Immature natural killer cell (primary cell): ENCODE measurements around the gene SLC40A1. TPM values are rescaled to one million over a fixed set of nuclear protein-coding genes. Genes with fewer than 3 reads are reported as not detected.
A peak's percentile ranks its signal among the peaks of the same experiment; 100 is the strongest.
"Not testable (repeated sequence)": the region's sequence is repeated elsewhere in the genome, so short reads cannot be mapped to it uniquely, and the experiment has no call there.

Source experiments
- DNase-seq, 3 donors: peaks; one replicate each; pipeline ENCODE4 v3.0.0; 2022; ENCODE audit warnings: mixed read lengths in 1 of 3
- H3K27ac Mint-ChIP-seq, 6 donors: one replicate each; pipeline ENCODE4 v1.8.0; 2020; ENCODE audit warnings: mixed read lengths in 6 of 6, mild to moderate bottlenecking in 5 of 6, inconsistent platforms in 4 of 6, moderate library complexity in 3 of 6
- H3K27me3 Mint-ChIP-seq, 3 donors: one replicate each; pipeline ENCODE4 v1.8.0; 2020 to 2021; ENCODE audit warnings: low read depth in 3 of 3, mild to moderate bottlenecking in 3 of 3, mixed read lengths in 3 of 3, moderate library complexity in 3 of 3, inconsistent platforms in 1 of 3
- H3K36me3 Mint-ChIP-seq, 3 donors: one replicate each; pipeline ENCODE4 v1.8.0; 2020; ENCODE audit warnings: mixed read lengths in 3 of 3, inconsistent platforms in 2 of 3, mild to moderate bottlenecking in 2 of 3
- H3K4me1 Mint-ChIP-seq, 2 donors: one replicate each; pipeline ENCODE4 v1.8.0; 2020; ENCODE audit warnings: inconsistent platforms in 2 of 2, mild to moderate bottlenecking in 2 of 2, mixed read lengths in 2 of 2, moderate library complexity in 1 of 2
- H3K4me3 Mint-ChIP-seq, 5 donors: one replicate each; pipeline ENCODE4 v1.8.0; 2020; ENCODE audit warnings: mild to moderate bottlenecking in 5 of 5, mixed read lengths in 5 of 5, inconsistent platforms in 3 of 5, moderate library complexity in 3 of 5
- H3K9me3 Mint-ChIP-seq, 6 donors: one replicate each; pipeline ENCODE4 v1.8.0; 2020; ENCODE audit warnings: mild to moderate bottlenecking in 6 of 6, mixed read lengths in 6 of 6, inconsistent platforms in 4 of 6, moderate library complexity in 3 of 6
- polyA plus RNA-seq, 3 donors: library from polyadenylated mRNA; unstranded; fragments of 300-500 nt; fragmentation: Illumina TruSeq; gene quantifications; one replicate each; pipeline ENCODE4 v1.2.3, GENCODE V29; 2021

The SLC40A1 gene
- polyA plus RNA-seq, 3 donors from 2014 or later: 2.3 to 6.5 (median 5.0) TPM

DNA sequence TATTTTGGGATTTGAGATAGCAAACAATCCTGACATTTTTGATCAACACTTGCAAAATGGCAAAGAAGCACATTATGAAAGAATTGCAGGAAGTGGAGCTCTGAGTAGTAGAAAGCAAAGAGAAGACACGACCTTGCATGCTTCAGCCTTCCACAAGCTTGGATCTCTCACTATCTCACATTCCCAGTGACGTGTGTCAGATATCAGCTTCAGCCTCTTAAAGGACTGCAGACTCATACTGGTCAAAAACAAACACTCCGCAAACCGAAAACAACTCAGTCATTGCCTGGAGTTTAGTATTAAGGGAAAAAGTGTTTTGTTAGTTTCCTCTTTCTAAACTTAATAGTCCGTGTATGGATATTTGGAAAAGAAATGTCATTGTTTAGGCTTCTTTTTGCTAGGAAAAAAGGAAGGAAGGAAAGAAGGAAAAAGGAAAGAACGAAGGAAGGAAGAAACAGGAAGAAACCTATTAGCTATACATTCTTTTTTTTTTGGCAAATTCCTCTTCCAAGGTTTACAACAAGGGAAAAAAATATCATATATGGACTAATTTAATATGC, 32.6 kb upstream of the SLC40A1 start:
- H3K9me3 Mint-ChIP-seq: peaks cover 0 to 1% (median 0%) of the 10 kb centered on the region in 6 donors
- no peak overlapping the region for H3K27ac Mint-ChIP-seq
- H3K4me3 Mint-ChIP-seq: peak overlapping the region in 1 of 5 donors; percentile 9
- H3K4me1 Mint-ChIP-seq: peaks cover 0 to 2% of the 10 kb centered on the region in 2 donors
- no peak for DNase-seq
- H3K27me3 Mint-ChIP-seq: peaks cover 0 to 2% (median 2%) of the 10 kb centered on the region in 3 donors
- no peaks in the 10 kb centered on the region for H3K36me3 Mint-ChIP-seq

DNA sequence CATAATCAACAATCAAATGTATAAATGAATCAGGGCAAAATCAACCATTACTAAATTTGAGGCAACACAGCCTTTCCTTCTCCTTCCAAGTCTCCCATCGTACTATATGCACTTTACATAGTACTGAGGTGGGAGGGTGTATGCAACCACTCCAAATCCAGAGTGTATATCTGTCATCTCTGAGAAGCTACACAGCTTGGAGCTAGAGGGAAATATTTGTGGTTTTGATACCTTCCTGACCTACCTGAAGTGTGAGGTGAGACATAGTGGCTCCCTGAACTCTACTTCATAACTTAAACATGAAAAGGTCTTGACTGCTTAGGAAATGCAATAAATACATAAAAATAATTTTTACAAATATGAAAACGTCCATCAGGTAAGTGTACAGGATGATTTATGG, 30.1 kb upstream of the SLC40A1 start:
- H3K36me3 Mint-ChIP-seq: no peaks in the 10 kb centered on the region

DNA sequence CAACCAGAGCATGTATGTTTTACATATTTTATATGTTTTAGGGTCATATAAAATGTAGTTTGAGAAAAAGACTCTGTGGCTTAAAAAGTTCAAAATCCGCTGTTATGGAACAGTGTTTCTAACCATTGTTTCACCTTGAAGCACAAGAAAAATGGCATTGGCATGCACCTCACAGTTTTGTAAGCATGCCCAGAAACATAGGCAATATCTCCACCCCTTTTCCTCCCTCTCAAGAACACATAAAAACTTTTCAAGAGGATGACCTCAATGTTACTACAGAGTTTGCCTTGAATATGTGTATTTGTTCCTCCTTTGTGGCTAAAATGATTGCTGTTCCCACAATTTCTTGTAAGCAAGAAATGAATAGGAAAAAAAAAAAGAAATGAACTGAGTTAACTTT, 29.3 kb upstream of the SLC40A1 start:
- H3K27ac Mint-ChIP-seq: no peak overlapping the region
- DNase-seq: no peak
- H3K4me3 Mint-ChIP-seq: no peak overlapping the region
- peaks cover 0 to 2% of the 10 kb centered on the region in 2 donors for H3K4me1 Mint-ChIP-seq
- peaks cover 0 to 4% (median 2%) of the 10 kb centered on the region in 3 donors for H3K27me3 Mint-ChIP-seq
- peaks cover 0 to 1% (median 0%) of the 10 kb centered on the region in 6 donors for H3K9me3 Mint-ChIP-seq
- H3K36me3 Mint-ChIP-seq: no peaks in the 10 kb centered on the region

More for the DNA sequence above, 30.1 kb upstream of the SLC40A1 start:
- peaks cover 0 to 1% (median 0%) of the 10 kb centered on the region in 6 donors for H3K9me3 Mint-ChIP-seq
- peaks cover 0 to 2% (median 2%) of the 10 kb centered on the region in 3 donors for H3K27me3 Mint-ChIP-seq
- DNase-seq: no peak
- H3K4me3 Mint-ChIP-seq: no peak overlapping the region
- peaks cover 0 to 2% of the 10 kb centered on the region in 2 donors for H3K4me1 Mint-ChIP-seq
- H3K27ac Mint-ChIP-seq: no peak overlapping the region

DNA sequence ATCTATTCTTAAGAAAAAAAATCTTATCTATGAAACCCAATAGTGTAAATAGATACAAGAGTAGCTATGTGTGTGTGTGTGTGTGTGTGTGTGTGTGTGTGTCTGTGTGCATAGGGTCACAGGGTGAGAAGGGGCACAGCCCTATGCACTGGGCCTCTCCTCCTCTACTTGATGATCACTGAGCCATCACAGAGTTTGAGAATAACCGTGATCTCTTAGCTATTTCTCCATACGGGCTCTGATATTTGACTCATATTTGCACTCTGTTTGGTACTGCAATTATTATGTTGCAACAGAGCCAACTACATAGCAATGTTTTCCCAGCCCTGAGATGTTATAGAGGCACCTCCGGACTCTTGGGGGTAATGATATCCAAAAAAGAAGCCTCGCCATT, 28.8 kb upstream of the SLC40A1 start:
- no peak overlapping the region for H3K4me3 Mint-ChIP-seq
- peaks cover 0 to 4% (median 2%) of the 10 kb centered on the region in 3 donors for H3K27me3 Mint-ChIP-seq
- H3K4me1 Mint-ChIP-seq: peaks cover 0 to 2% of the 10 kb centered on the region in 2 donors
- H3K27ac Mint-ChIP-seq: no peak overlapping the region
- H3K9me3 Mint-ChIP-seq: peaks cover 0 to under 1% (median 0%) of the 10 kb centered on the region in 6 donors
- H3K36me3 Mint-ChIP-seq: no peaks in the 10 kb centered on the region
- no peak for DNase-seq

DNA sequence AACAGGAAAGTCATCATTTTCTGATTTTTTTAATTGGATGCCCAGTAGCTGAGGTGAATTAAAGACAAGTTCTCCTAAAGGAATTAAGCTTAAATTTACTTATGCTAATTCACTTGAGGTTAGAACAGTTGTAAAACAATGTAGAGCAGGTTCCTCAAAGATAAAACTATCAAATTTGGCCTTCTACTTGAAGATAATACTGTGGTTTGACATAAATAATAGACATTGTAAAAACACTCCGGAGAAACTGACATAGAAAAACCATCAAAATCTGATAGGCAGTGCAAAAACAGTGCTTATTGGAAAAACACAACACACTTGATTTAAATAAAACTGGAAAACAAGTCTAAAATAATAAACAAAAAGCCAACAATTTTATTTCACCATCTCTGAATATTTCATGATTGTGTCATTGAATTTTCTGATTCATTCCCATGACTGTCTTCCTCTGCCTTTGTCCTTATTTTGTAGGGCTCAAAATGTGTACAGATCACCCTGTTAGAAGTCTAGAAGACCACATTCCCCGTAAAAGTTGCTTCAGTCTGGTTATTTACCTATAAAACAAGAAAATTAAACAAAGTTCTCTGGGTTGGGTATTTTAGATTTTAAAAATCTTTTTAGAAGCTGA, 28.3 kb upstream of the SLC40A1 start:
- H3K9me3 Mint-ChIP-seq: no peaks in the 10 kb centered on the region
- peaks cover 0 to 4% (median 2%) of the 10 kb centered on the region in 3 donors for H3K27me3 Mint-ChIP-seq
- peaks cover 0 to 2% of the 10 kb centered on the region in 2 donors for H3K4me1 Mint-ChIP-seq
- H3K4me3 Mint-ChIP-seq: no peak overlapping the region
- DNase-seq: no peak
- H3K36me3 Mint-ChIP-seq: no peaks in the 10 kb centered on the region
- no peak overlapping the region for H3K27ac Mint-ChIP-seq

DNA sequence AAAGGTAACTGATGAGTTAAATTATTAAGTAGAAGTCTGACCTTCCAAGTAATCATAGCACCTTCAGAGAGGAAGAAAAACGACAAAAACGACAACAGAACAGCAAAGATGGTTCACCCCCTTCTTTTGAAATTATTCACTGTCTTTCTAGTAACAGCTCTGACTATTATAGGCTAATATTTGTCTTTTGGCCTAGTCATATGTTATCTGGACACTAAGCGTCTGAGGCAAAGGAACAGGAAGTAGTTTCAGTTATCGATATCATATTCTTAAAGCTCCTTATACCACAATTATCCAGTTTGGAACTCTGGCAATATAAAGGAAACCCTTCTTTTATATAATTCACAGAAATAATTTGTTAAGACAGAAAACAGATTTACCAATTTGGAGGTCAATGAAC, 27.6 kb upstream of the SLC40A1 start:
- Mint-ChIP-seq H3K27ac (no peak overlapping the region), H3K4me1 (peaks cover 0 to under 1% of the 10 kb centered on the region in 2 donors), H3K36me3 (no peaks in the 10 kb centered on the region), H3K27me3 (peaks cover 0 to 2% (median 2%) of the 10 kb centered on the region in 3 donors), H3K9me3 (no peaks in the 10 kb centered on the region), H3K4me3 (no peak overlapping the region)
- no peak for DNase-seq

DNA sequence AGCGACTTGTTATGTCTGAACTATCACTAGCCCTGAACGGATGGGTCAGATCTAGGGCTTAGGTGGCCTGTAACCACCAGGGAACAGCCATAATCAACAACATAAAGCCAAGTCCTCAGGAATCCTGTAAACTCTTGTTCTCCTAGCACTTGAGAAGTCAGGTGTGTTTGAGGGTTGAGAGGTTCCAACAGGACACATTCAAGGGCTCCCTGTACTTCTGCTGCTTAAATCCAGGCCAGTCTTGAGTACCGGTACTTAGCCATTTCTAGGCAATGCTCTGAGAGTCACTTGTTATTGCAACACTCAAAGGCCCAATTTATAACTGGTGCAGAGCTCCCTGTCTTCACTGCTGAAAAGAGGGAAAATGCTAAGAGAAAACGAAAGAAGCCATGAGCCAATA, 21.6 kb upstream of the SLC40A1 start:
- Mint-ChIP-seq H3K4me3 (no peak overlapping the region), H3K27ac (no peak overlapping the region), H3K4me1 (no peaks in the 10 kb centered on the region), H3K9me3 (no peaks in the 10 kb centered on the region), H3K27me3 (peaks cover 0 to 4% (median 2%) of the 10 kb centered on the region in 3 donors), H3K36me3 (no peaks in the 10 kb centered on the region)
- no peak for DNase-seq

DNA sequence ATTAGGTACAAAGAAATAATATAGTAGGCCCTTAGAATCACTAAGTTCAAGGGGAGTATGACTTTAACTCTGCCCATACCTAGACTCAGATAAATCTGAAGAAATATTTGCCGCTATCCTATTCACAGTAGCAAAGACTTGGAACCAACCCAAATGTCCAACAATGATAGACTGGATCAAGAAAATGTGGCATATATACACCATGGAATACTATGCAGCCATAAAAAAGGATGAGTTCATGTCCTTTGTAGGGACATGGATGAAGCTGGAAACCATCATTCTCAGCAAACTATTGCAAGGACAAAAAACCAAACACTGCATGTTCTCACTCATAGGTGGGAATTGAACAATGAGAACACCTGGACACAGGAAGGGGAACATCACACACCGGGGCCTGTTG, 21.1 kb upstream of the SLC40A1 start:
- not testable (repeated sequence) for DNase-seq, H3K9me3 Mint-ChIP-seq, H3K27ac Mint-ChIP-seq, H3K27me3 Mint-ChIP-seq, H3K4me3 Mint-ChIP-seq, H3K4me1 Mint-ChIP-seq, H3K36me3 Mint-ChIP-seq

DNA sequence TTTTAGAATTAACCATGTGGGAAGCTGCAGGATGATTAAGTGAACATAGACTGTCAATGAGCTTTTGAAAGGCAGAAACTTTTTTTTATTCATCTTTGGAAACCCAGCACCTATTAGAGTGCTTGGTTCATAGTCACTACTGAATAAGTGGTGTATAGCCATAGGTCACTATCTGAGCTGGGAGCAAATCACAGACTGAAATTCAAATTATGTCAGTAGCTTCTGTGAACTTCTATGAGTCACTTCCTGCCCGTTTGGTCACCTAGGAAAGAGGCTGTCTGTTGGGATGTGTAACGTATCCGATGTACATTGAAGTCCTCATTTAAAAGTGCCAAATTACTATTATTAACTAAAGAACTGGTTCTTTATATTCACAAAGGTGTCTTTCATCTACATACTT, 20.5 kb upstream of the SLC40A1 start:
- Mint-ChIP-seq H3K36me3 (no peaks in the 10 kb centered on the region), H3K27me3 (peaks cover 0 to 7% (median 4%) of the 10 kb centered on the region in 3 donors)

DNA sequence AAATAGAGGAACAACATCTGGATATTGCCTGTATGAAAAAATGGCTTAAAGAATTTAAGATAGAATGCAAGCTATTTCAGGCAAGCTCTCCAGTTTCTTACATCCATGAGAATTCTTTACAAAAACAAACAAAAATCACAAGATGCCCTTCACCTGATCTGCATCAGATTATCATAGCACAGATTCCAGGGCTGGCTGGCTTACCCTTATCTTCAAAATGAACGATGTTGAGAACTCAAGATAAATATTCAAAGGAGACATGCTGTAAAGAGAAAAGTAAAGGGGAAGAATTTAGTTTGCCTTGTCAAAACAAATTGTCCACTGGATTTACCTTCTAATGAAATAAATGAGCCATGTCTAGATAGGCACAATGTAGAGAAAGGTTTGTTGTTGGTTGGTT, 18.7 kb upstream of the SLC40A1 start:
- Mint-ChIP-seq H3K27ac (no peak overlapping the region), H3K27me3 (peaks cover 0 to 7% (median 2%) of the 10 kb centered on the region in 3 donors), H3K4me1 (no peaks in the 10 kb centered on the region), H3K36me3 (no peaks in the 10 kb centered on the region), H3K4me3 (no peak overlapping the region), H3K9me3 (no peaks in the 10 kb centered on the region)
- DNase-seq: no peak

More for the DNA sequence above, 20.5 kb upstream of the SLC40A1 start:
- Mint-ChIP-seq H3K27ac (no peak overlapping the region), H3K4me1 (no peaks in the 10 kb centered on the region), H3K9me3 (no peaks in the 10 kb centered on the region), H3K4me3 (no peak overlapping the region)
- no peak for DNase-seq

DNA sequence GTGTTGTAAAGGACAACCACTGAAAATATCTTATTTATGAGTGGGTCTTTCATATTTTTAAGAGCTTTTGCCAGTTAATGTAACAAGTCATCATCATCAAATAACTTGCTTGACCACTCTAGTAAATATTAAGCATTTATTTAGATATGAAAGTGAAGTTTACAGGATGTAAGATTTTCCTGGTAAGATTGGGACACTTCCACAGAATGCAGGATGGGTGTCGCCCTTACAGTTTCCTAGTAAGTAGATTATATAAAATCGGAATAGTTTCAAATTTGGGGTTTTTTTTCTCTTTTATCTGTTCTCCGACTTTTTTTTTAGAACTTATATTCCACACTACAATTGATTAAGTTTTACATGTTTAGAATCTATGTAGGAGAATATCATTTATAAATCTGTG, 14.8 kb upstream of the SLC40A1 start:
- DNase-seq: no peak
- Mint-ChIP-seq H3K9me3 (no peaks in the 10 kb centered on the region), H3K27ac (no peak overlapping the region), H3K4me1 (peaks cover 7 to 15% of the 10 kb centered on the region in 2 donors), H3K36me3 (no peaks in the 10 kb centered on the region), H3K27me3 (peaks cover 0 to 11% (median 2%) of the 10 kb centered on the region in 3 donors), H3K4me3 (no peak overlapping the region)

DNA sequence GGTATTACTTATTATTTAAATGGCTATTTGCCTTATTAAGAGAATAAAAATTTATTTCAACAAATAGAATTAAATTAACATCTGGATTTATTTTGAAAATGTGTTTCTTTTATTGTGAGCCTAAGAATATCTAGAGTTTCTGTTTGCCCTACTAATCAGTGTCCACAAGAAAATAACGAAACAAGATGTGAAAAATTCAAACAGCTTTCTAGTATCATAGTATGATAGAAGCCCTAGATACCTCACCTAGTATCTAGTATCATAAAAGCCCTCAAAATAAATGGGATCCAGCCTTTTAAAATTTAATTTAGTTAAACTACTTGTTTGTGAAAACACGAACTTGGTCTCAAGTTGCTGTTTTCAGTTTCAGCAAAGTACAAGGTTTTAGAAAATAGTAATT, 13.7 kb upstream of the SLC40A1 start:
- H3K9me3 Mint-ChIP-seq: no peaks in the 10 kb centered on the region
- no peaks in the 10 kb centered on the region for H3K36me3 Mint-ChIP-seq
- H3K27me3 Mint-ChIP-seq: peaks cover 0 to 10% (median 2%) of the 10 kb centered on the region in 3 donors
- H3K27ac Mint-ChIP-seq: no peak overlapping the region
- H3K4me1 Mint-ChIP-seq: peaks cover 7 to 15% of the 10 kb centered on the region in 2 donors
- no peak overlapping the region for H3K4me3 Mint-ChIP-seq
- no peak for DNase-seq

DNA sequence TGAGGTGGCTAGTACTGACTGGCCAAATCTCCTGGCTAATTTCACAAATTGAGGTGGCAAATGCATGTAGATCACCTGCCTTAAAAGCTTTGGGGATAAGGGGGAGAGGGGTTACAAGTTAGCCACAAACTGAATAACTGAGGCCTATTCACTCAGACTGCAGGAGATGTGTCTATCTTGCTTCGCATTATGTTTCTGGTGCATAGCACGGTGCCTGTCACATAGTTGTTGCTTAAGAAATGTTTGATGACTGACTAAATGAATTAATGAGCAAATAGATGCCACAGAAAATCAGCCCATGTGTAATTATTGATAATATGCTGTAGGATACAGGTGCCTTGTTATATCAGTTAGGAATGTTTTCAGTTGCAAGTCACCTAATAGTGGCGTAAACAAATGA, 12.5 kb upstream of the SLC40A1 start:
- Mint-ChIP-seq H3K27ac (no peak overlapping the region), H3K4me3 (no peak overlapping the region), H3K4me1 (peaks cover 7 to 15% of the 10 kb centered on the region in 2 donors), H3K27me3 (peaks cover 0 to 9% (median 5%) of the 10 kb centered on the region in 3 donors), H3K9me3 (no peaks in the 10 kb centered on the region), H3K36me3 (no peaks in the 10 kb centered on the region)
- no peak for DNase-seq

DNA sequence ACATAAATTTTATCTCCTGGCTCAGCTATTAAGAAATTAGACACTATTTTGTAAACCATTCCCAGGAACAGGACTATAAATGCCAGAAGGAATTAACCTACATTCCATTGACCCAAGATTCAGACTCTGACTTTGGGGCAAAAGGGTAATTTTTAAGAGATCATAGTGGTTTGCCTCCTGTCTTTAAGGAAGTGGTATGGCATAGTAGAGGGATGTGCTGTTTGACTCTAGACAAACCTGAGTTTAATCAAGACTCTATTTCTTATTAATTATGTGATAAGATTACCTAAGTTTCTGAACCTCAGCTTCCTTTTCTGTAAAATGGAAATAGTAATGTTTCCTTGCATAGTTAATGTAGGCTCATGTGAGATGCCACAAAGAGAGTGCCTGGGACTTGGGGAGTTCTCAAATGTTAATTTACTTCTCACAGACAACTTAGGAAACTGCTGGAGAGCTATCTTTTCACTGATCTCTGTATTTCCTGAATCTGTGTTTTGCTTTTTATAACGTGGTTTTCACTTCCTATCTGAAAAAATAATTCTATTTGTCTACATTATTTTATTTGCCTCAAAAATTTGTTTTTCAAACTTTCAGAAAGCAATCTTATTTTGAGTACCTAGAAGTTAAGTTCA, 11.9 kb upstream of the SLC40A1 start:
- DNase-seq: no peak

More for the DNA sequence above, 11.9 kb upstream of the SLC40A1 start:
- Mint-ChIP-seq H3K27me3 (peaks cover 0 to 9% (median 7%) of the 10 kb centered on the region in 3 donors), H3K4me1 (peaks cover 7 to 15% of the 10 kb centered on the region in 2 donors), H3K4me3 (no peak overlapping the region), H3K9me3 (no peaks in the 10 kb centered on the region), H3K27ac (no peak overlapping the region), H3K36me3 (no peaks in the 10 kb centered on the region)
